Vagina (tissue), 2 donors: ENCODE measurements around the gene CAMLG. TPM values are rescaled to one million over a fixed set of nuclear protein-coding genes. Genes with fewer than 3 reads are reported as not detected.
A peak's percentile ranks its signal among the peaks of the same experiment; 100 is the strongest.
"Not testable (repeated sequence)": the region's sequence is repeated elsewhere in the genome, so short reads cannot be mapped to it uniquely, and the experiment has no call there.

Experiments
- DNase-seq, 2 donors: peaks; one replicate each; pipeline ENCODE4 v3.0.0-alpha.2; 2017; ENCODE audit errors: extremely low spot score in 2 of 2
- H3K27ac ChIP-seq: fragments of 200-600 bp; sonication (generic); one replicate; pipeline ENCODE4 v1.5.1; 2019
- H3K27me3 ChIP-seq: fragments of 200-600 bp; sonication (generic); one replicate; pipeline ENCODE4 v1.5.1; 2019
- H3K36me3 ChIP-seq, 2 donors: fragments of 200-600 bp; sonication (generic); one replicate each; pipeline ENCODE4 v1.5.1; 2017 to 2019
- H3K4me1 ChIP-seq: fragments of 200-600 bp; sonication (generic); one replicate; pipeline ENCODE4 v1.5.1; 2019
- H3K4me3 ChIP-seq, 2 donors: fragments of 200-600 bp; sonication (generic); 1 replicate in 1 of 2; 2 replicates in 1 of 2; pipeline ENCODE4 v1.5.1; 2016 to 2019
- H3K9me3 ChIP-seq: fragments of 200-600 bp; sonication (generic); one replicate; pipeline ENCODE4 v1.5.1; 2019
- POLR2A ChIP-seq, 2 donors: fragments of 450-650 bp; IDR thresholded peaks; one replicate each; pipeline ENCODE4 v1.6.1; 2017; ENCODE audit warnings: antibody characterized with exemption in 2 of 2, mild to moderate bottlenecking in 2 of 2, moderate library complexity in 2 of 2
- POLR2AphosphoS5 ChIP-seq, 2 donors: sonication (generic); formaldehyde crosslinking; IDR thresholded peaks; one replicate each; pipeline ENCODE4 v1.9.0; 2017; ENCODE audit warnings: antibody characterized with exemption in 2 of 2, mild to moderate bottlenecking in 2 of 2, low read depth in 1 of 2; ENCODE audit not compliant: insufficient read depth in 1 of 2
- intact Hi-C: fragments of 100-400 bp; cut with DNase I; formaldehyde crosslinking; loops from one replicate; pipeline ENCODE4 v1.15.1; 2023
- total RNA-seq: library from RNA; depleted of rRNA; stranded (reverse); fragments of >200 nt; gene quantifications from one replicate; pipeline ENCODE4 v1.2.3, GENCODE V29; 2016
- TF ChIP-seq, protein P1 (sequence below), 3 experiments: fragments of 450-650 bp in 2 of 3; fragments of 200-600 bp in 1 of 3; sonication (generic) in 1 of 3; IDR thresholded peaks; one replicate each; pipeline ENCODE4 v1.5.1; 2017 to 2019; ENCODE audit warnings: antibody characterized with exemption in 3 of 3, mild to moderate bottlenecking in 2 of 3, moderate library complexity in 2 of 3

The CAMLG gene
- total RNA-seq: 49.1 TPM

DNA sequence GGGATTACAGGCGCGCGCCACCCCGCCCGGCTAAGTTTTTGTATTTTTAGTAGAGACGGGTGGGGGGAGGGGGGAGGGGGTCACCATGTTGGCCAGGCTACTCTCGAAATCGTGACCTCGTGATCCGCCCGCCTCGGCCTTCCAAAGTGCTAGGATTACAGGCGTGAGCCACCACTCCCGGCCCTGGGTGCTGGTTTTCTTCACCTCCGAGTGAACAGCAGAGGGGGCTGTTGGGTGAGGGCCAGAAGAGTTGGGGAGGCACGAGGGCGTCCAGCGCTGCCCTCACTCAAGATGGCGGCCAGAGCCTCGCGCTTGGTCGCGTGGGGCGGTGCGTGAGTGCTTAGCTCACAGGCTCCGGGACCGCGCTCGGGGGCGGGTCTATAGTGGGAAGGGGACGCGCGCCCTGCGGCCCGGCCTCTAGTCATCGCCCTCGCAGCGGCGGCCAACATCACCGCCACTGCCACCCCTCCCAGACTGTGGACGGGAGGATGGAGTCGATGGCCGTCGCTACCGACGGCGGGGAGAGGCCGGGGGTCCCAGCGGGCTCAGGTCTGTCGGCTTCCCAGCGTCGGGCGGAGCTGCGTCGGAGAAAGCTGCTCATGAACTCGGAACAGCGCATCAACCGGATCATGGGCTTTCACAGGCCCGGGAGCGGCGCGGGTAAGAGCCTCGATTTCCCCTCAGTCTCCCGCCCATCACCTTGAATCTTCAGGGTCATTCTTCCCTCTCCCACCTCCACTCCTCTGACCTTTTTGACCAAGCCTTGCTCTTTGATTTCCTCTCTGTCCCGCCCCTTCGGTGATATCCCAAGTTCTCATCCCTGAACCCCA, at the start of gene CAMLG:
TSS of gene CAMLG (plus strand) at position 416 of the 830 bp plus-strand sequence. CDS start at position 489, 73 bp downstream.
- H3K27me3 ChIP-seq: no peaks in the 10 kb centered on the region
- peak in 1 of 2 donors; percentile 97 for DNase-seq
- peaks cover 0 to 3% of the 10 kb centered on the region in 2 donors for H3K36me3 ChIP-seq
- peak within 1 kb of the TSS; percentile 83 to 85 for H3K4me3 ChIP-seq
- intact Hi-C loops: loop anchor here (2.0 kb wide), 1 partner anchor 166 kb away; the partner anchor contains the start of gene PCBD2
- H3K27ac ChIP-seq: peak within 1 kb of the TSS; percentile 95
- peaks cover 26% of the 10 kb centered on the region for H3K4me1 ChIP-seq
- peak; percentile 82 to 99 for TF ChIP-seq POLR2AphosphoS5 (IDR thresholded peaks at IDR 0.05; ENCODE audit: insufficient read depth in 1 of 2, low read depth in 1 of 2)
- TF ChIP-seq, protein P1, sequence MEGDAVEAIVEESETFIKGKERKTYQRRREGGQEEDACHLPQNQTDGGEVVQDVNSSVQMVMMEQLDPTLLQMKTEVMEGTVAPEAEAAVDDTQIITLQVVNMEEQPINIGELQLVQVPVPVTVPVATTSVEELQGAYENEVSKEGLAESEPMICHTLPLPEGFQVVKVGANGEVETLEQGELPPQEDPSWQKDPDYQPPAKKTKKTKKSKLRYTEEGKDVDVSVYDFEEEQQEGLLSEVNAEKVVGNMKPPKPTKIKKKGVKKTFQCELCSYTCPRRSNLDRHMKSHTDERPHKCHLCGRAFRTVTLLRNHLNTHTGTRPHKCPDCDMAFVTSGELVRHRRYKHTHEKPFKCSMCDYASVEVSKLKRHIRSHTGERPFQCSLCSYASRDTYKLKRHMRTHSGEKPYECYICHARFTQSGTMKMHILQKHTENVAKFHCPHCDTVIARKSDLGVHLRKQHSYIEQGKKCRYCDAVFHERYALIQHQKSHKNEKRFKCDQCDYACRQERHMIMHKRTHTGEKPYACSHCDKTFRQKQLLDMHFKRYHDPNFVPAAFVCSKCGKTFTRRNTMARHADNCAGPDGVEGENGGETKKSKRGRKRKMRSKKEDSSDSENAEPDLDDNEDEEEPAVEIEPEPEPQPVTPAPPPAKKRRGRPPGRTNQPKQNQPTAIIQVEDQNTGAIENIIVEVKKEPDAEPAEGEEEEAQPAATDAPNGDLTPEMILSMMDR (IDR thresholded peaks at IDR 0.05): peak in 1 of 3 experiments; percentile 60
- TF ChIP-seq POLR2A (IDR thresholded peaks at IDR 0.05): peak in 1 of 2 donors; percentile 83
- no peaks in the 10 kb centered on the region for H3K9me3 ChIP-seq

DNA sequence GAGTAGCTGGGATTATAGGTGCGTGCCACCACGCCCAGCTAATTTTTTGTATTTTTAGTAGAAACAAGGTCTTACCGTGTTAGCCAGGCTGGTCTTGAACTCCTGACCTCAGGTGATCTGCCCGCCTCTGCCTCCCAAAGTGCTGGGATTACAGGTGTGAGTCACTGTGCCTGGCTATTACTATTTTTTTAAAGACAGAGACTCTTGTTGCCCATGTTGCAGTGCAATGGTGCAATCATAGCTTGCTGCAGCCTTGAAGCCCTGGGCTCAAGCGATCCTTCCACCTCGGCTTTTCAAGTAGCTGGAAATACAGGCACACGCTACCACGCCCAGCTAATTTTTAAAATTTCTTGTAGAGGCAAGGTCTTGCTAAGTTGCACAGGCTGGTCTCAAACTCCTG, 48.2 kb upstream of the CAMLG start:
- DNase-seq, H3K4me3 ChIP-seq, H3K27ac ChIP-seq, intact Hi-C loops, H3K4me1 ChIP-seq, H3K9me3 ChIP-seq, H3K27me3 ChIP-seq: not testable (repeated sequence)
- peaks cover 0 to 52% of the 10 kb centered on the region in 2 donors for H3K36me3 ChIP-seq

DNA sequence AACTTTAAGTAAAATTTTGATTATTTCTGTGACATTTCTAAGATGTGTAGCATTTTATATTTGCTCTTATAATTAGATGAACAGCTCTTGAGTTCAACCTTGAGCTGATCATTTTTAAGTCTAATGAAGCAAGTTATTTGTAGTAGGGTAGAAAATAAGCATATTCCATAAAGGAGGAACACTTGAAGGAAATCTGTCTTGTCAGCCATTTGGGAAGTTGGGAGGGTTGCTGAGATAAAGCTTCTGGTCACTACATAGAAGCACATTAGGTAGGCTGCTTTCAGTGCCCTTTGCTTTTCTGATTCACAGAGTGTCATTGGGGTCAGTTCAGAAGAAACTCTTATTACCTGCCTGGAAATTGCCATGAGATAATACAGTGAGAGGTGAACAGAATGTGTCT, 45.6 kb upstream of the CAMLG start:
- no peak for DNase-seq
- peaks cover 0 to 48% of the 10 kb centered on the region in 2 donors for H3K36me3 ChIP-seq
- TF ChIP-seq POLR2AphosphoS5 (IDR thresholded peaks at IDR 0.05; ENCODE audit: insufficient read depth in 1 of 2, low read depth in 1 of 2): no peak
- TF ChIP-seq, protein P1 (IDR thresholded peaks at IDR 0.05): no peak
- no peak for TF ChIP-seq POLR2A (IDR thresholded peaks at IDR 0.05)

DNA sequence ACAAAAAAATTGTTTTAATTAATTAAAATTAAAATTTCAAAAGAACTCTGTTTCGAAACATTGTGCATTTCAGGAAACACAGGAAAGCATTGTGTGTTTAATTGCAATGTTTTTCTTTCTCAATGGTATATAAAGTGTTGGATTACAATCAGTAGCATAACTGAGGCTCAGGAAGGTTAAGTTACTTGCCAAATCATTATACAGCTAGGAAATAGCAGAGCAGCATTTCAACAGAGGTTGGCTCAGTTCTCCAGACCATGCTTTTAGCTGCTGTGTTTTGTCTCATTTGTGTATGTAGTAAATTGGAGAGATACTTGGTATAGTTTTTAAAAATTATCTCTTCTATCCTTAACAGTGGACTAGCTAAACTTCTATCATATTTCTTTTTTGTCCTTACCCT, 30.0 kb upstream of the CAMLG start:
- H3K4me3 ChIP-seq: no peak overlapping the region
- DNase-seq: no peak
- intact Hi-C loops: no loop called here
- H3K9me3 ChIP-seq: no peaks in the 10 kb centered on the region
- H3K27me3 ChIP-seq: no peaks in the 10 kb centered on the region
- H3K27ac ChIP-seq: no peak overlapping the region
- TF ChIP-seq, protein P1 (IDR thresholded peaks at IDR 0.05): no peak
- TF ChIP-seq POLR2A (IDR thresholded peaks at IDR 0.05): no peak
- TF ChIP-seq POLR2AphosphoS5 (IDR thresholded peaks at IDR 0.05; ENCODE audit: insufficient read depth in 1 of 2, low read depth in 1 of 2): no peak
- H3K4me1 ChIP-seq: no peaks in the 10 kb centered on the region
- peaks cover 0 to 83% of the 10 kb centered on the region in 2 donors for H3K36me3 ChIP-seq

More for the DNA sequence above, 45.6 kb upstream of the CAMLG start:
- Histone ChIP-seq H3K27me3 (no peaks in the 10 kb centered on the region), H3K4me3 (no peak overlapping the region), H3K27ac (no peak overlapping the region), H3K4me1 (no peaks in the 10 kb centered on the region), H3K9me3 (no peaks in the 10 kb centered on the region)
- intact Hi-C loops: no loop called here

DNA sequence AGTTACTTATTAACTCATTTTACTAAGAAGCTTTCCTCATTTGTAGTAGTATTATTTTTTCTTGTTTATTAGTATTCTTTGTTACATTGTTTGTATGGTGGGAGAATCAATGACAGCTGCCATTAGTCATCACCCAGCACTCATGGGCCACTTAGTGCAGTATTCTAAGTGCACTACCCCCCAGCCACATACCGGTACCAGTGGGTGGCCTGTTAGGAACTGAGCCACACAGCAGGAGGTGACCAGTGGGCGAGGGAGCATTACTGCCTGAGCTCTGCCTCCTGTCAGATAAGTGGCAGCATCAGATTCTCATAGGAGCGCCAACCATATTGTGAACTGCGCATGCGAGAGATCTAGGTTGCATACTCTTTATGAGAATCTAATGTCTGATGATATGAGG, 24.2 kb upstream of the CAMLG start:
- no peak overlapping the region for H3K4me3 ChIP-seq
- H3K36me3 ChIP-seq: peaks cover 0 to 89% of the 10 kb centered on the region in 2 donors
- no peaks in the 10 kb centered on the region for H3K9me3 ChIP-seq
- intact Hi-C loops: no loop called here
- TF ChIP-seq, protein P1 (IDR thresholded peaks at IDR 0.05): no peak
- no peak for TF ChIP-seq POLR2A (IDR thresholded peaks at IDR 0.05)
- TF ChIP-seq POLR2AphosphoS5 (IDR thresholded peaks at IDR 0.05; ENCODE audit: insufficient read depth in 1 of 2, low read depth in 1 of 2): no peak
- H3K4me1 ChIP-seq: no peaks in the 10 kb centered on the region
- no peak for DNase-seq
- no peak overlapping the region for H3K27ac ChIP-seq
- no peaks in the 10 kb centered on the region for H3K27me3 ChIP-seq
